Uterus (tissue), 2 donors: ENCODE results near the gene EAF1.

Experiments used
- POLR2A ChIP-seq, 2 donors: fragments of 450-650 bp; IDR thresholded peaks; one replicate each; pipeline ENCODE4 v1.6.1; 2016; ENCODE audit warnings: antibody characterized with exemption in 2 of 2, mild to moderate bottlenecking in 1 of 2, moderate library complexity in 1 of 2
- TF ChIP-seq, protein P1 (sequence below), 4 experiments: fragments of 200-600 bp in 2 of 4; fragments of 450-650 bp in 2 of 4; sonication (generic) in 2 of 4; IDR thresholded peaks; one replicate each; pipeline ENCODE4 v1.5.1; 2016 to 2019; ENCODE audit warnings: antibody characterized with exemption in 4 of 4, mild to moderate bottlenecking in 2 of 4, moderate library complexity in 1 of 4

DNA sequence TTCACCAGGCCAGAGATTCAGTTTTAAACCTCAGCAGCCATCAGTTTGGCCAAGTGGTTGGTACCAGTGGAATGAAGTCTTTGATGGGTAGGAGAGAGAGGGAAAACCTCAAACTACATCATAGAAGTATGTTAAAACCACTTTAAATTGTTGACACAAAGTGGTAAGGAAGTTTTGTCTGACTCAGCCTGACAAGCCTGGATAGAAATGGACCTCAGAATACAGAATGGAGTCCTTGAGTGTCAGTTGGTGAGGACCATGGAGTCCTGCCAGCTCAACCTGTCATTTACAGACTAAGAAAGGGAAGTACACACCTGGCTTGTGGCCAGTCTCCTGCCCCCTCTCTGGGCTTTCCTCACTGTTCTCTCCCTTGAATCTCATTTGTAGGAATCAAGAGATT lies 12.1 kb downstream of the EAF1 start:
- TF ChIP-seq, protein P1, sequence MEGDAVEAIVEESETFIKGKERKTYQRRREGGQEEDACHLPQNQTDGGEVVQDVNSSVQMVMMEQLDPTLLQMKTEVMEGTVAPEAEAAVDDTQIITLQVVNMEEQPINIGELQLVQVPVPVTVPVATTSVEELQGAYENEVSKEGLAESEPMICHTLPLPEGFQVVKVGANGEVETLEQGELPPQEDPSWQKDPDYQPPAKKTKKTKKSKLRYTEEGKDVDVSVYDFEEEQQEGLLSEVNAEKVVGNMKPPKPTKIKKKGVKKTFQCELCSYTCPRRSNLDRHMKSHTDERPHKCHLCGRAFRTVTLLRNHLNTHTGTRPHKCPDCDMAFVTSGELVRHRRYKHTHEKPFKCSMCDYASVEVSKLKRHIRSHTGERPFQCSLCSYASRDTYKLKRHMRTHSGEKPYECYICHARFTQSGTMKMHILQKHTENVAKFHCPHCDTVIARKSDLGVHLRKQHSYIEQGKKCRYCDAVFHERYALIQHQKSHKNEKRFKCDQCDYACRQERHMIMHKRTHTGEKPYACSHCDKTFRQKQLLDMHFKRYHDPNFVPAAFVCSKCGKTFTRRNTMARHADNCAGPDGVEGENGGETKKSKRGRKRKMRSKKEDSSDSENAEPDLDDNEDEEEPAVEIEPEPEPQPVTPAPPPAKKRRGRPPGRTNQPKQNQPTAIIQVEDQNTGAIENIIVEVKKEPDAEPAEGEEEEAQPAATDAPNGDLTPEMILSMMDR (IDR thresholded peaks at IDR 0.05) = no peak
- no peak for TF ChIP-seq POLR2A (IDR thresholded peaks at IDR 0.05)
